HEK293T (cell line): ENCODE measurements around the gene SNAI1.

ENCODE experiments used
- ARNT ChIP-seq: fragments of 450-650 bp; IDR thresholded peaks from 2 replicates; pipeline ENCODE4 v1.6.1; 2017; ENCODE audit warnings: mild to moderate bottlenecking
- ELF4 ChIP-seq: fragments of 450-650 bp; IDR thresholded peaks from 2 replicates; pipeline ENCODE4 v1.6.1; 2017; ENCODE audit warnings: antibody characterized with exemption
- NFRKB ChIP-seq: fragments of 450-650 bp; IDR thresholded peaks from 2 replicates; pipeline ENCODE4 v1.6.1; 2016; ENCODE audit warnings: mild to moderate bottlenecking, moderate library complexity
- SP1 ChIP-seq: fragments of 450-650 bp; IDR thresholded peaks from 2 replicates; pipeline ENCODE4 v1.6.1; 2017
- TARDBP ChIP-seq: fragments of 450-650 bp; IDR thresholded peaks from 2 replicates; pipeline ENCODE4 v1.6.1; 2016
- ZNF384 ChIP-seq: fragments of 450-650 bp; IDR thresholded peaks from 2 replicates; pipeline ENCODE4 v1.6.1; 2016

DNA sequence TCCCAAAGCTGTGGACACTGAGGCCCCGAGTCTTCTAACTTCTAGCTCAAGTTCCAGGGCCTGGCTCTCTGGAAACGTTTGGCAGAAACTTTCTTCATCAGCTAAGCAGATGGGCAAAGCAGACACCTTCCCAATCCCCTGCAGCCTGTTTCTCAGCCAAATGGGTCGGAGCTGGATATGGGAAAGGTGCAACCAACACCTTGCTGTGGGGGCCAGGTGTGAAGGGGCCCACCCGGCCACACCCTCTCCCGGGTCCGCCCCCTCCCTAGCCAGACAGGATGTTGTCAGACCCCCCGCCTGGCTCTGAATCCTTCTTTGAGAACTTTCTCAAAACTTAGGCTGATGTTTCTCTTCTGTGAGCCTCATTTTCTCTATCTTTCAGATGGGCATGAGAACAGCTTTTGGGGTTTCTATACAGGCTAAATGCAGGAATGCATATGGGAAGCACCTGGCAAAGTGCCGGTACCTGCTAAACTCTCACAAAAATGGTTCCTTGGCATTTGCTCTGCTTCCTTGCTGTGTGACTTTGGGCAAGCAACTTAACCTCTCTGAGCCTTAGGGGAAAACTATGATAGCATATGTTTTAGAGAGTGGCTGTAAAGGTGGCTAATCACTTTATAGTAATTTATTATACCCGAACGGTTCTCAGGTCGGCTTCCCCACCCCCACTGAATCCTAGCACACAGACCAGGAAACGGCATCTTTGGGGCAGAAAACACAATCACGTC is 1.8 kb downstream of the SNAI1 start:
- TF ChIP-seq ZNF384, result no peak
- TF ChIP-seq ELF4, result no peak
- TF ChIP-seq SP1, result no peak
- no peak for TF ChIP-seq TARDBP
- TF ChIP-seq NFRKB, result no peak
- TF ChIP-seq ARNT, result no peak
